ENCODE data around the gene VWC2.

VWC2 gene

DNA sequence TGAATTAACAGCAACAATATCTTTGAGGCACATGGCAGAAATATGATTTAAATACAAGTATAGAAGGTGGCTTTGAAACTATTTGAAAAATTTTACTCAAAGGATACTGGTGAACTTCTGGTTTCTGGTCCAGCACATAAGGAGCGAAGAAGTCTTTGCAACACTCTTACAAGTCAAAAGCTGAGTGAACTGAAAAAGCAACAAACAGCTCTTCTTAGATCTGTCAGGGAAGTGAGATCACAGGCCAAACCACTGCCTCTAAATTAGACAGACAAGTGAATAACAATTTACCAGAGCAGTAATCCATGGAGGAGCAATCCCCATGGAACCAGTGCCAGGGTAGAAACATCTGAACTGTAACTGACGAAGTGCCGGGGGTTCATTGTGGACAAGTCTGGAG, 9.6 kb upstream of the VWC2 start (continued):
- no peak for TF ChIP-seq ZNF792 (tag by site-specific recombination; IDR thresholded peaks at IDR 0.05)

- H3K4me3 ChIP-seq (ENCODE audit: low read depth, low read length): no peak overlapping the region
- H3K27ac ChIP-seq (ENCODE audit: extremely low read depth, low read depth, low read length): no peak overlapping the region
- no peaks in the 10 kb centered on the region for H3K36me3 ChIP-seq (ENCODE audit: control insufficient read depth in 2 of 2, insufficient read depth in 1 of 2, low read length in 2 of 2)
- ChIA-PET POLR2A (no interaction called here), CTCF (interaction anchor here (0.6 kb wide), 1 partner anchor 43 kb away, joined by 3 read pairs; no protein-coding TSS in a partner anchor)
- no peaks in the 10 kb centered on the region for H3K9me3 ChIP-seq (ENCODE audit: control insufficient read depth, insufficient read depth, low read depth, low read length)
- no peak for TF ChIP-seq GLIS2 (tag by site-specific recombination; IDR thresholded peaks at IDR 0.05)
- TF ChIP-seq ZNF121 (tag by site-specific recombination; IDR thresholded peaks at IDR 0.05): no peak
- TF ChIP-seq ZNF174 (tag by site-specific recombination; IDR thresholded peaks at IDR 0.05): no peak
- TF ChIP-seq, protein P1, sequence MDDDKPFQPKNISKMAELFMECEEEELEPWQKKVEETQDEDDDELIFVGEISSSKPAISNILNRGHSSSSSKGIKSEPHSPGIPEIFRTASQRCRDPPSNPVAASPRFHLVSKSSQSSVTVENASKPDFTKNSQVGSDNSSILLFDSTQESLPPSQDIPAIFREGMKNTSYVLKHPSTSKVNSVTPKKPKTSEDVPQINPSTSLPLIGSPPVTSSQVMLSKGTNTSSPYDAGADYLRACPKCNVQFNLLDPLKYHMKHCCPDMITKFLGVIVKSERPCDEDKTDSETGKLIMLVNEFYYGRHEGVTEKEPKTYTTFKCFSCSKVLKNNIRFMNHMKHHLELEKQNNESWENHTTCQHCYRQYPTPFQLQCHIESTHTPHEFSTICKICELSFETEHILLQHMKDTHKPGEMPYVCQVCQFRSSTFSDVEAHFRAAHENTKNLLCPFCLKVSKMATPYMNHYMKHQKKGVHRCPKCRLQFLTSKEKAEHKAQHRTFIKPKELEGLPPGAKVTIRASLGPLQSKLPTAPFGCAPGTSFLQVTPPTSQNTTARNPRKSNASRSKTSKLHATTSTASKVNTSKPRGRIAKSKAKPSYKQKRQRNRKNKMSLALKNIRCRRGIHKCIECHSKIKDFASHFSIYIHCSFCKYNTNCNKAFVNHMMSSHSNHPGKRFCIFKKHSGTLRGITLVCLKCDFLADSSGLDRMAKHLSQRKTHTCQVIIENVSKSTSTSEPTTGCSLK (tag by site-specific recombination; IDR thresholded peaks at IDR 0.05): no peak
- TF ChIP-seq, protein P2, sequence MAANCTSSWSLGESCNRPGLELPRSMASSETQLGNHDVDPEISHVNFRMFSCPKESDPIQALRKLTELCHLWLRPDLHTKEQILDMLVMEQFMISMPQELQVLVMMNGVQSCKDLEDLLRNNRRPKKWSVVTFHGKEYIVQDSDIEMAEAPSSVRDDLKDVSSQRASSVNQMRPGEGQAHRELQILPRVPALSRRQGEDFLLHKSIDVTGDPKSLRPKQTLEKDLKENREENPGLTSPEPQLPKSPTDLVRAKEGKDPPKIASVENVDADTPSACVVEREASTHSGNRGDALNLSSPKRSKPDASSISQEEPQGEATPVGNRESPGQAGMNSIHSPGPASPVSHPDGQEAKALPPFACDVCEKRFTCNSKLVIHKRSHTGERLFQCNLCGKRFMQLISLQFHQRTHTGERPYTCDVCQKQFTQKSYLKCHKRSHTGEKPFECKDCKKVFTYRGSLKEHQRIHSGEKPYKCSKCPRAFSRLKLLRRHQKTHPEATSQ (tag by site-specific recombination; IDR thresholded peaks at IDR 0.05): no peak
- TF ChIP-seq ZNF629 (tag by site-specific recombination; IDR thresholded peaks at IDR 0.05): no peak
- TF ChIP-seq, protein P3, sequence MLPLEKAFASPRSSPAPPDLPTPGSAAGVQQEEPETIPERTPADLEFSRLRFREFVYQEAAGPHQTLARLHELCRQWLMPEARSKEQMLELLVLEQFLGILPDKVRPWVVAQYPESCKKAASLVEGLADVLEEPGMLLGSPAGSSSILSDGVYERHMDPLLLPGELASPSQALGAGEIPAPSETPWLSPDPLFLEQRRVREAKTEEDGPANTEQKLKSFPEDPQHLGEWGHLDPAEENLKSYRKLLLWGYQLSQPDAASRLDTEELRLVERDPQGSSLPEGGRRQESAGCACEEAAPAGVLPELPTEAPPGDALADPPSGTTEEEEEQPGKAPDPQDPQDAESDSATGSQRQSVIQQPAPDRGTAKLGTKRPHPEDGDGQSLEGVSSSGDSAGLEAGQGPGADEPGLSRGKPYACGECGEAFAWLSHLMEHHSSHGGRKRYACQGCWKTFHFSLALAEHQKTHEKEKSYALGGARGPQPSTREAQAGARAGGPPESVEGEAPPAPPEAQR (tag by site-specific recombination; IDR thresholded peaks at IDR 0.05): no peak
- TF ChIP-seq TCF7L2 (IDR thresholded peaks at IDR 0.05; ENCODE audit: borderline replicate concordance, low read depth, low read length): no peak
- no peak for TF ChIP-seq ZFP3 (tag by site-specific recombination; IDR thresholded peaks at IDR 0.05; ENCODE audit: low read depth)
- no peak for TF ChIP-seq ZNF324 (tag by site-specific recombination; IDR thresholded peaks at IDR 0.05)
- TF ChIP-seq ZNF747 (tag by site-specific recombination; IDR thresholded peaks at IDR 0.05): no peak
- TF ChIP-seq ZNF561 (tag by site-specific recombination; IDR thresholded peaks at IDR 0.05; ENCODE audit: borderline replicate concordance): no peak
- TF ChIP-seq, protein P4, sequence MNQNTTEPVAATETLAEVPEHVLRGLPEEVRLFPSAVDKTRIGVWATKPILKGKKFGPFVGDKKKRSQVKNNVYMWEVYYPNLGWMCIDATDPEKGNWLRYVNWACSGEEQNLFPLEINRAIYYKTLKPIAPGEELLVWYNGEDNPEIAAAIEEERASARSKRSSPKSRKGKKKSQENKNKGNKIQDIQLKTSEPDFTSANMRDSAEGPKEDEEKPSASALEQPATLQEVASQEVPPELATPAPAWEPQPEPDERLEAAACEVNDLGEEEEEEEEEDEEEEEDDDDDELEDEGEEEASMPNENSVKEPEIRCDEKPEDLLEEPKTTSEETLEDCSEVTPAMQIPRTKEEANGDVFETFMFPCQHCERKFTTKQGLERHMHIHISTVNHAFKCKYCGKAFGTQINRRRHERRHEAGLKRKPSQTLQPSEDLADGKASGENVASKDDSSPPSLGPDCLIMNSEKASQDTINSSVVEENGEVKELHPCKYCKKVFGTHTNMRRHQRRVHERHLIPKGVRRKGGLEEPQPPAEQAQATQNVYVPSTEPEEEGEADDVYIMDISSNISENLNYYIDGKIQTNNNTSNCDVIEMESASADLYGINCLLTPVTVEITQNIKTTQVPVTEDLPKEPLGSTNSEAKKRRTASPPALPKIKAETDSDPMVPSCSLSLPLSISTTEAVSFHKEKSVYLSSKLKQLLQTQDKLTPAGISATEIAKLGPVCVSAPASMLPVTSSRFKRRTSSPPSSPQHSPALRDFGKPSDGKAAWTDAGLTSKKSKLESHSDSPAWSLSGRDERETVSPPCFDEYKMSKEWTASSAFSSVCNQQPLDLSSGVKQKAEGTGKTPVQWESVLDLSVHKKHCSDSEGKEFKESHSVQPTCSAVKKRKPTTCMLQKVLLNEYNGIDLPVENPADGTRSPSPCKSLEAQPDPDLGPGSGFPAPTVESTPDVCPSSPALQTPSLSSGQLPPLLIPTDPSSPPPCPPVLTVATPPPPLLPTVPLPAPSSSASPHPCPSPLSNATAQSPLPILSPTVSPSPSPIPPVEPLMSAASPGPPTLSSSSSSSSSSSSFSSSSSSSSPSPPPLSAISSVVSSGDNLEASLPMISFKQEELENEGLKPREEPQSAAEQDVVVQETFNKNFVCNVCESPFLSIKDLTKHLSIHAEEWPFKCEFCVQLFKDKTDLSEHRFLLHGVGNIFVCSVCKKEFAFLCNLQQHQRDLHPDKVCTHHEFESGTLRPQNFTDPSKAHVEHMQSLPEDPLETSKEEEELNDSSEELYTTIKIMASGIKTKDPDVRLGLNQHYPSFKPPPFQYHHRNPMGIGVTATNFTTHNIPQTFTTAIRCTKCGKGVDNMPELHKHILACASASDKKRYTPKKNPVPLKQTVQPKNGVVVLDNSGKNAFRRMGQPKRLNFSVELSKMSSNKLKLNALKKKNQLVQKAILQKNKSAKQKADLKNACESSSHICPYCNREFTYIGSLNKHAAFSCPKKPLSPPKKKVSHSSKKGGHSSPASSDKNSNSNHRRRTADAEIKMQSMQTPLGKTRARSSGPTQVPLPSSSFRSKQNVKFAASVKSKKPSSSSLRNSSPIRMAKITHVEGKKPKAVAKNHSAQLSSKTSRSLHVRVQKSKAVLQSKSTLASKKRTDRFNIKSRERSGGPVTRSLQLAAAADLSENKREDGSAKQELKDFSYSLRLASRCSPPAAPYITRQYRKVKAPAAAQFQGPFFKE (tag by site-specific recombination; IDR thresholded peaks at IDR 0.05; ENCODE audit: borderline replicate concordance): no peak
- TF ChIP-seq KLF17 (tag by site-specific recombination; IDR thresholded peaks at IDR 0.05): no peak
- H3K4me1 ChIP-seq (ENCODE audit: control insufficient read depth, insufficient read depth, low read length): no peaks in the 10 kb centered on the region
Observed at GRCh38 chr7:49766966-49767365, 6.5 kb upstream of the VWC2 start.

All from HEK293 (cell line).